ENCODE measurements around the gene CACTIN. TPM values are rescaled to one million over a fixed set of nuclear protein-coding genes. Genes with fewer than 3 reads are reported as not detected.

The CACTIN gene
- total RNA-seq, 1 experiment from 2014 or later, result 23.0 TPM

DNA sequence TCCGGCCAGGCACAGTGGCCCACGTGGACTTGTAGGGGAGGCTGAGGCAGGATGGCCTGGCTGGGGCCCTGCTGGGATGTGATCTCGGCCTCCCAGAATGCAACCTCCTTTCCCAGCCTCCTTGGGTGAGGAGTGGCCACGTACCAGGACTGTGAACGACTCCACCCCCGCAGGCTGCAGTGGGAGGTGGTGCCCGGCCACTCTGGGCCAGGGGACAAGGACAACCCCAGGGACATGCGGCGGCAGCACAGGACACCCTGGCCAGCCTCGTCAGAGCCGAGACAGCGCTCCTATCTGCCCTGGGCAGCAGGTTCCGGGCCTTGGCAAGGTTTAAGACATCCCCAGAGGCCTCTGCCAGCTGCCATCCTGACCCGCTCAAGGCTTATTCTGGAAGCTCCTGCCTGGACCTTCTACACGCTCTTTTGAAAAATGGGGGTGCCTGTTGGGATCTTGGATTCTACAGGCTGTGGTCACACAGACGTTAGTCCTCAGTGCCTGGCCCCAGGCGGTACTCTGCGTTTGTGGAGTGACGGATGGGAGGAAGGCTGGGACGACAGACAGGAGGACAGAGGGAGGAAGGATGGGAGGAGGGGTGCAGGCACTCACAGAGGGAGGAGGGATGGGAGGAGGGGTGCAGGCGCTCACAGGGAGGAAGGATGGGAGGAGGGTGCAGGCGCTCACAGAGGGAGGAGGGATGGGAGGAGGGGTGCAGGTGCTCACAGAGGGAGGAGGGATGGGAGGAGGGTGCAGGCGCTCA, 19.9 kb upstream of the CACTIN start:
- no peak for DNase-seq (ENCODE audit: low spot score)

- no peak for DNase-seq (ENCODE audit: low spot score)
These were observed 19.1 kb upstream of the CACTIN start for GRCh38 chr19:3645726-3646125.

- no peak for DNase-seq (ENCODE audit: low spot score)
These were observed 18.4 kb upstream of the CACTIN start for GRCh38 chr19:3645067-3645396.

- peak; percentile 74 for DNase-seq (ENCODE audit: low spot score)
These were observed 17.9 kb upstream of the CACTIN start for GRCh38 chr19:3644351-3645066.

- DNase-seq (ENCODE audit: low spot score), result no peak
These were observed 17.2 kb upstream of the CACTIN start for GRCh38 chr19:3643674-3644313.

GRCh38 chr19:3642987-3643673, 16.5 kb upstream of the CACTIN start:
- DNase-seq (ENCODE audit: low spot score), result no peak

GRCh38 chr19:3642296-3642695, 15.7 kb upstream of the CACTIN start:
- no peak for DNase-seq (ENCODE audit: low spot score)

DNA sequence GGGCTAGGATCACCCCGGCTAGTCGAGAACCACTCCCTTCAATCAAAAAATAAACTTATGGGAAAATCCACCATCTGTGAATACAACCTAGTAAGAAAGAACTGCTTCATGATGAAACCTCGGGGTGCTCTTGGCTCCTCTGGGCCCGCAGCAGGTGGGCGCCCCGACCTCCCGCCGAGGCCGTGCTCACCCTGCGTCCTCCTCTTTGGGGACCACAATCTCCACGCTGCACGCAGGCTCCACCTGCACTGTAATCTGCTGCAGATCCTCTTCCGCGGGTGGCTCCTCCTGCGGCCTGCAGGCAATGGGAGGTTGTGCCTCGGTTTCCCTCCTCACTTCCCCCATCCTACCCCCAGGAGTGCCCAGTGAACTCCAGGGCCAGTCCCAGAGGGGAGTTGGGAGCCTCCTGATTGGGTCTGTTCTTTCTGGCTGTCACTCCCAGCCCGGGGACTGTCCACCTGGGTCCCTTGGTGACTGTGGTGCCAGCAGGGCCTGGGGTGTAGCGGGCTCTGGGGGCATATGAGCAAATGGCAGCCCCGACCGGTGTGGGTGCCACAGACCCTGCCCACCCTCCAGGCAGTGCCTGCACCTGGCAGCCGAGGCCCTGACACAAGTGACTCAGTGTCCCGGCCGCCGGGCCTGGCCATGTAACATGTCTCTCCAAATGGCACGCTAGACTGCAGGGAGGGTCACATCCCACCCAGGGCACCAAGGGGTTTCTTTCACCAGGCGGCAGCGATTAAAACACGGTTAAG, 15.1 kb upstream of the CACTIN start:
- DNase-seq (ENCODE audit: low spot score), result no peak

DNA sequence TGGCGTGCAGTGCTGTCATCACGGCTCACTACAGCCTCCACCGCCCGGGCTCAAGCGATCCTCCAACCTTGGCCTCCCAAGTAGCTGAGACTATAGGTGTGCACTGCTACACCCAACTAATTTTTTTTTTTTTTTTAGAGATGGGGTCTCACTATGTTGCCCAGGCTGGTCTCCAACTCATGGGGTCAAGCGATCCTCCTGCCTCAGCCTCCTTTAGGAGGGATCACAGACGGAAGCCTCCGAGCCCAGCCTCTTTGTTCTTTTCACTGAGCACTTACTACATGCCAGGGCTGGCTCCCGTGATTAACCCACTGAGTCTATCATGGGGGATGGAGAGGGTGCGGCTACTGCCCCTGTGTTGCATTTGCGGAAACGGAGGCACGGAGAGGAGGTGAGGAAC, 12.9 kb upstream of the CACTIN start:
- DNase-seq (ENCODE audit: low spot score), result no peak

GRCh38 chr19:3638208-3639193, 11.9 kb upstream of the CACTIN start:
- DNase-seq (ENCODE audit: low spot score), result no peak

DNA sequence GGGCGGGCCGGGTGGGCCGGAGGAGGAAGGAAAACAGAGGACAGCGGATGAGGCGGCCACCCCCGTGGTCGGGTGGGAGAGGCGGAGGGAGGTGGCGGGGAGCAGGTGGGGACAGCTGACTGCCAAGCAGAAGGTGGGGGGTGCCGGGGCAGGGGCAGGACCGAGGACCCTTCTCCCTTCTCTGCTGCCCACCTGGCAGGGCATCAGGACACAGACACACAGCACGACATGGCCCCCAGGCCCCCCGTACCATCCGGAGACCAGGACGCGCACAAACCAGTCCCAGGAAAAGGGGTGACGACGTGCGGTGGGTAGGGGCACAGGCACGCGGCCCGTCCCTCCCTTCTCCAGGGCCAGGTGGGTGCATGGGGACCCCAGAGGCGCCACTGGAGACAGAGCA, 11.0 kb upstream of the CACTIN start:
- DNase-seq (ENCODE audit: low spot score), result no peak

GRCh38 chr19:3636962-3637361, 10.4 kb upstream of the CACTIN start:
- DNase-seq (ENCODE audit: low spot score), result no peak

DNA sequence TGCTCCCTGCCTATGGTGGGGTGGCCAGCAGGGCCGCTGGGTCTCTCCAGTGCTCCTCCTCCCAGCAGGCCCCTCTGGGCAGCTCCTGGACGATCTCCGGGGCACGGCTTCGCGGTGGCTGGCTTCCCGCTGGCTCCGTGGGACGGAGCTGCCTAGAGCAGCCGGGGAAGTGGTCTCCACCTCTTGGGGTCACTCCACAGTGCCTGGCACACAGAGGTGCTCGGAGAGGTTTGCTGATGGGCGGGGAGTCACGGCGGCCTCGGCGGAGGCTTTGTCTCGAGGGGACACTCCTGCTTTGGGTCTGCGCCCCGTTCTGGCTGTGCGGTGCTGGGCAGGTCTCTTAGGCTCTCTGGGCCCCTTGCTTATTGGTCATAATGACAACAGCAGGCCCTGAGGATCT, 9.9 kb upstream of the CACTIN start:
- no peak for DNase-seq (ENCODE audit: low spot score)

- DNase-seq (ENCODE audit: low spot score), result no peak
These were observed 8.0 kb upstream of the CACTIN start for GRCh38 chr19:3634496-3635045.

DNA sequence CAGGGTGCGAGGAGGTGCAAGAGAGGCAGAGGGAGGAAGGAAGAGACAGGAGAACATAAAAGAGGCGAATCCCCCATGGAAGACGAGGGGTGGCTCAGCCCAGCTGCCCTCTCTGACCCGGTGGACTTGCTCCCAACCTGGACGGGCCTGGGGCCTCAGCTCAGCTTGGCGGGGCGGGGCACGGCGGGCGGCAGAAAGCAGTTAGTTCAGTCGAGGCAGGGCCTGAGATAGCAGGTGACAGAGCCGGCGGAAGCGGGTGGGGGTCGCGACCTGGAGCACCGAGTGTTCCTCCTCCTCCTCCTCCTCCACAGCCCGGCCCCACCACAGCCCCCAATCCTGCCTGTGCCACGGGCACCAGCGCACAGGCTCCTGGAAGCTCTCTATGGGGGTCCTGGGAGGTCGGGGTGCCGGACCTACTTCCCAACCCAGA, 7.0 kb upstream of the CACTIN start:
- no peak for DNase-seq (ENCODE audit: low spot score)

DNA sequence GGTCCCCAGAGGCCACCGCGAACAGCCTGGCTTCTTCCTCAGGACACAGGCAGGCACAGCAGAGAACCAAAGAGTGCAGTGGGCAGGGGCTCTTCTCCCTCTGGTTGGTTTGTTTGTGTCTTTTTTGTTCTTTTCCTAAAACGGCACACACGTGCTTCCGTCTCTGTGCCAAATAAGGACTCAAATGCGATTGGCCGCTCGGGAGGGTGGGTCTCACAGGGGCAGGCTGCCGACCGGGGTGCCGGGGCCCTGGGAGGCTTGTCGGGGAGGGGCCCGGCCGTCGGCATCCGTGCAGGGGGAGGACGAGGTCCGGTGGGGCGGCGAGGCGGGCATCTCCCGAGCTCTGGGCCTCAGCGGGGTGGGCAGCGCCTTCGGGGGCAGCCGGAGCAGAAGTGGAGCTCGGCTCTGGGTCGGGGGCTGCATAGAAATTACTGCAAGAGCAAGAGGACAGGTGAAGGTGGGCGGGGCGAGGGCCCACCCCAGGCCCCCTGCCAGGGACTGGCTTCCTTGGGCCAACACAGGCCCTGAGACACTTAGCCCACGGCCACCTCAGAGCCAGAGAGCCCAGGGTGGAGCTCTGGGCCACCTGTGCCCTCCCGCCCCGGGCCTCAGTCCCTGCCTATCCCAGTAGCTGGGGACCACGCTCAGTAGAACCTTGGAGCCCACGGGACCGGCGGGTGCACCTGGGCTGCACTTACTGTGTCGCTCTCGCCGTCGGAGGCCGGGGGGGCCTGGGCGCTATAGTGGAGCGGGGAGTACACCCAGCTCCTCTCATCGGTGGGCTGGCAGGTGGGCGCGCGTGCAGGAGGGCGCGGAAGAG, 6.4 kb upstream of the CACTIN start:
- no peak for DNase-seq (ENCODE audit: low spot score)

DNA sequence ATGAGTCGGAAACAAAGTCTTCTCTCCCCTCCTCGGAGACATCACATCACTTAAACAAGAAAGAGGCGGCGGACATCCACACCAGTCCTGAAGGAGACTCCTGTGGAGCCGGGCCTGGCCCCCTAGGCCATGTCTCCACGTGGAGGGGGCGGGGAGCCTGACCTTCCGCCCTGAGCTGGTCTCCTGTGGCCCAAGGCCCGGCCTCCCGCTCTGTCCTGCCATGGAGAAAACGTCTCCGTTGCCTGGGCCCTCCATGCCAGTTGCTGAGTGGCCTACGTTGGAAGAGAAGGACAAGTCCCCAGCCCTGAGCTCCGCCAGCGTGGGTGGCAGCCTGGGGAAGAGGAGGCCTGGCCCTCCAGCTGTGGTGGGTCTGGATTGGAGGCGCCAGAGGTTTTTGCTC, 5.5 kb upstream of the CACTIN start:
- no peak for DNase-seq (ENCODE audit: low spot score)

- DNase-seq (ENCODE audit: low spot score), result no peak
These were observed 4.7 kb upstream of the CACTIN start for GRCh38 chr19:3631053-3631861.
